Measurements from ENCODE around the gene TTYH1.

Gene TTYH1

DNA sequence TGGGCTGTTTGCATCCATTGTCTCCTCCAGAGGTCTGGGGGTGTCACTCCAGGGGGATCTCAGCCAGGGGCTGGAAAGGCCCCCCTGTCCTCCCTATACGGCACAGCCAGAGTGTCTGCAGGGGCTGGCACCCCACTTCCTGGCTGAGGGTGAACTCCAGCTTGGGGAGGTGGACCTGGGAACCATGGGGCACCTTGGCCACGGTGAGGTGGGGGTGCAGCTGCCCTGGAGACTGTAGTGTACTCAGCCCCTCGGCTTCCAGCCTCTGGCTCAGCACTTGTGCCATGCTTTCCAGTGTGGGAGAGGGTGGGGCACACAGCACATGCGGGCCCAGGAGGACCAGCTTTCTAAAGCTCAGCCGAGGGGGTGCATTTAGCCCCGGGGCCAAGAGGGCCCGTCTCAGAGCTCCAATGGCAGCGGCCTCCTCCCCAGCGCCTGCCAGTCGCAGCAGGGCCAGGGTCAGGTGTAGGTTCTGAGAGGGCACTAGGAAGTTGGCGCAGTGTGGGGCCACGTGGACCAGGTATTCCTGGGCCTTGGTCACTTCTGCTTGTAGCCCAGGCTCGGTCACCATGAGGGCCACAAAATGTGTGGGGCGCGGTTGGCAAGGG, 46.9 kb downstream of the TTYH1 start:
- no peak for ATAC-seq
- TF ChIP-seq OSR1 (CRISPR knock-in tag; IDR thresholded peaks at IDR 0.05) = no peak
- TF ChIP-seq PPARA (CRISPR knock-in tag; IDR thresholded peaks at IDR 0.05; ENCODE audit: borderline replicate concordance) = no peak
- no peak for TF ChIP-seq ZNF70 (CRISPR knock-in tag; IDR thresholded peaks at IDR 0.05)
- TF ChIP-seq, protein P1, sequence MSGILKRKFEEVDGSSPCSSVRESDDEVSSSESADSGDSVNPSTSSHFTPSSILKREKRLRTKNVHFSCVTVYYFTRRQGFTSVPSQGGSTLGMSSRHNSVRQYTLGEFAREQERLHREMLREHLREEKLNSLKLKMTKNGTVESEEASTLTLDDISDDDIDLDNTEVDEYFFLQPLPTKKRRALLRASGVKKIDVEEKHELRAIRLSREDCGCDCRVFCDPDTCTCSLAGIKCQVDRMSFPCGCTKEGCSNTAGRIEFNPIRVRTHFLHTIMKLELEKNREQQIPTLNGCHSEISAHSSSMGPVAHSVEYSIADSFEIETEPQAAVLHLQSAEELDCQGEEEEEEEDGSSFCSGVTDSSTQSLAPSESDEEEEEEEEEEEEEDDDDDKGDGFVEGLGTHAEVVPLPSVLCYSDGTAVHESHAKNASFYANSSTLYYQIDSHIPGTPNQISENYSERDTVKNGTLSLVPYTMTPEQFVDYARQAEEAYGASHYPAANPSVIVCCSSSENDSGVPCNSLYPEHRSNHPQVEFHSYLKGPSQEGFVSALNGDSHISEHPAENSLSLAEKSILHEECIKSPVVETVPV (CRISPR knock-in tag; IDR thresholded peaks at IDR 0.05) = no peak
- no peak for TF ChIP-seq RARB (CRISPR knock-in tag; IDR thresholded peaks at IDR 0.05)
- no peak for TF ChIP-seq CSDC2 (CRISPR knock-in tag; IDR thresholded peaks at IDR 0.05)
- TF ChIP-seq ISL1 (CRISPR knock-in tag; IDR thresholded peaks at IDR 0.05) = no peak

DNA sequence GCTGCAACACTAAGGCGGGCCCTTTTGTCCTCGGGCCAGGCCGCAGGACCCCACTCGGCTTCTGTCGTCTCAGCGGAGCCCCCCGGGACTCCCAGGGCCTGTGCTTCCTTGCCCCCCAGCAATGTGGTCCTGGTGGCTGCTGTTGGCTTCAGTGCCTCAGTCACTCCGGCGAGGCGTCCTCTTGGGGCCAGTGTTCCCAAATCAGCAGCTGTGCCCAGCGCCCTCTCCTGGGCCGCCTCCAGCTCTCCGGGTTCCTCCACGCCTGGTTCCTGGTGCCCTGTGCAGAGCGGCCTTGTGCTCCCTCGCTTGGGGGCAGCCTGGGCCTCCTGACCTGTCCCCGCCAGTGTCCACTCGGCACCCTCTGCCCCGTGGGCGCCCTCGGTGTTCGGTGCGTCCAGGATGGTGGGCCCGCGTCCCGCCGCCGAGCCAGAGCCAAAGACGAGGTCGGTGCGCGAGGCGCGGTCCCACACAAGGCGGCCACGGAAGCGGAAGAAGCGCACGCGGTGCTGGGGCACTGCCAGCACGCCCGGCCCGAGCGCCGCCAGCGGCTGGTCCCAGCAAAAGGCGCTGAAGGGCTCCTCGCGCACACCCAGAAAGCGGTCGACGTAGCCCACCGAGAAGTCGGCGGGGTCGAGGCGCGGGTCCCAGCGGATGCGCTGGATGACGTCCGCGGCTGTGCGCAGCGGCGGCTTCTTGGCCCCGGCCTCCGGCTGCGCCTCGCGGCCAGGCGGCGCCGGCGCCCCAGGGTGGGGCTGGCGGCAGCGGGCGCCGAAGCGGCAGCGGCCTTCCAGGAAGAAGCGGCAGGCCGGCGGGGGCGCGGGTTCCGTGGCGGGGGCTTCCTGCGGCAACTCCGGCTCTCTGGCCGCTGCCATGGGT, 47.6 kb downstream of the TTYH1 start:
- ATAC-seq = no peak; the same call in 1 of the 3 replicates
- no peak for TF ChIP-seq ISL1 (CRISPR knock-in tag; IDR thresholded peaks at IDR 0.05)
- no peak for TF ChIP-seq ZNF70 (CRISPR knock-in tag; IDR thresholded peaks at IDR 0.05)
- TF ChIP-seq ARNTL (CRISPR knock-in tag; IDR thresholded peaks at IDR 0.05; ENCODE audit: borderline replicate concordance, low read depth) = no peak
- no peak for TF ChIP-seq ZFP3 (CRISPR knock-in tag; IDR thresholded peaks at IDR 0.05)
- no peak for TF ChIP-seq ZNF8 (CRISPR knock-in tag; IDR thresholded peaks at IDR 0.05)
- TF ChIP-seq OSR1 (CRISPR knock-in tag; IDR thresholded peaks at IDR 0.05) = no peak
- TF ChIP-seq GLIS3 (CRISPR knock-in tag; IDR thresholded peaks at IDR 0.05) = no peak
- no peak for TF ChIP-seq ZNF565 (CRISPR knock-in tag; conservative IDR thresholded peaks at IDR 0.05; ENCODE audit: low read depth)
- no peak for TF ChIP-seq CSDC2 (CRISPR knock-in tag; IDR thresholded peaks at IDR 0.05)
- TF ChIP-seq, protein P2, sequence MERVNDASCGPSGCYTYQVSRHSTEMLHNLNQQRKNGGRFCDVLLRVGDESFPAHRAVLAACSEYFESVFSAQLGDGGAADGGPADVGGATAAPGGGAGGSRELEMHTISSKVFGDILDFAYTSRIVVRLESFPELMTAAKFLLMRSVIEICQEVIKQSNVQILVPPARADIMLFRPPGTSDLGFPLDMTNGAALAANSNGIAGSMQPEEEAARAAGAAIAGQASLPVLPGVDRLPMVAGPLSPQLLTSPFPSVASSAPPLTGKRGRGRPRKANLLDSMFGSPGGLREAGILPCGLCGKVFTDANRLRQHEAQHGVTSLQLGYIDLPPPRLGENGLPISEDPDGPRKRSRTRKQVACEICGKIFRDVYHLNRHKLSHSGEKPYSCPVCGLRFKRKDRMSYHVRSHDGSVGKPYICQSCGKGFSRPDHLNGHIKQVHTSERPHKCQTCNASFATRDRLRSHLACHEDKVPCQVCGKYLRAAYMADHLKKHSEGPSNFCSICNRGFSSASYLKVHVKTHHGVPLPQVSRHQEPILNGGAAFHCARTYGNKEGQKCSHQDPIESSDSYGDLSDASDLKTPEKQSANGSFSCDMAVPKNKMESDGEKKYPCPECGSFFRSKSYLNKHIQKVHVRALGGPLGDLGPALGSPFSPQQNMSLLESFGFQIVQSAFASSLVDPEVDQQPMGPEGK (CRISPR knock-in tag; IDR thresholded peaks at IDR 0.05; ENCODE audit: borderline replicate concordance) = no peak
- no peak for TF ChIP-seq TCF4 (CRISPR knock-in tag; IDR thresholded peaks at IDR 0.05; ENCODE audit: borderline replicate concordance)
- TF ChIP-seq, protein P3, sequence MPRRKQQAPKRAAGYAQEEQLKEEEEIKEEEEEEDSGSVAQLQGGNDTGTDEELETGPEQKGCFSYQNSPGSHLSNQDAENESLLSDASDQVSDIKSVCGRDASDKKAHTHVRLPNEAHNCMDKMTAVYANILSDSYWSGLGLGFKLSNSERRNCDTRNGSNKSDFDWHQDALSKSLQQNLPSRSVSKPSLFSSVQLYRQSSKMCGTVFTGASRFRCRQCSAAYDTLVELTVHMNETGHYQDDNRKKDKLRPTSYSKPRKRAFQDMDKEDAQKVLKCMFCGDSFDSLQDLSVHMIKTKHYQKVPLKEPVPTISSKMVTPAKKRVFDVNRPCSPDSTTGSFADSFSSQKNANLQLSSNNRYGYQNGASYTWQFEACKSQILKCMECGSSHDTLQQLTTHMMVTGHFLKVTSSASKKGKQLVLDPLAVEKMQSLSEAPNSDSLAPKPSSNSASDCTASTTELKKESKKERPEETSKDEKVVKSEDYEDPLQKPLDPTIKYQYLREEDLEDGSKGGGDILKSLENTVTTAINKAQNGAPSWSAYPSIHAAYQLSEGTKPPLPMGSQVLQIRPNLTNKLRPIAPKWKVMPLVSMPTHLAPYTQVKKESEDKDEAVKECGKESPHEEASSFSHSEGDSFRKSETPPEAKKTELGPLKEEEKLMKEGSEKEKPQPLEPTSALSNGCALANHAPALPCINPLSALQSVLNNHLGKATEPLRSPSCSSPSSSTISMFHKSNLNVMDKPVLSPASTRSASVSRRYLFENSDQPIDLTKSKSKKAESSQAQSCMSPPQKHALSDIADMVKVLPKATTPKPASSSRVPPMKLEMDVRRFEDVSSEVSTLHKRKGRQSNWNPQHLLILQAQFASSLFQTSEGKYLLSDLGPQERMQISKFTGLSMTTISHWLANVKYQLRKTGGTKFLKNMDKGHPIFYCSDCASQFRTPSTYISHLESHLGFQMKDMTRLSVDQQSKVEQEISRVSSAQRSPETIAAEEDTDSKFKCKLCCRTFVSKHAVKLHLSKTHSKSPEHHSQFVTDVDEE (CRISPR knock-in tag; IDR thresholded peaks at IDR 0.05) = no peak
- no peak for TF ChIP-seq ESRRG (CRISPR knock-in tag; IDR thresholded peaks at IDR 0.05)

DNA sequence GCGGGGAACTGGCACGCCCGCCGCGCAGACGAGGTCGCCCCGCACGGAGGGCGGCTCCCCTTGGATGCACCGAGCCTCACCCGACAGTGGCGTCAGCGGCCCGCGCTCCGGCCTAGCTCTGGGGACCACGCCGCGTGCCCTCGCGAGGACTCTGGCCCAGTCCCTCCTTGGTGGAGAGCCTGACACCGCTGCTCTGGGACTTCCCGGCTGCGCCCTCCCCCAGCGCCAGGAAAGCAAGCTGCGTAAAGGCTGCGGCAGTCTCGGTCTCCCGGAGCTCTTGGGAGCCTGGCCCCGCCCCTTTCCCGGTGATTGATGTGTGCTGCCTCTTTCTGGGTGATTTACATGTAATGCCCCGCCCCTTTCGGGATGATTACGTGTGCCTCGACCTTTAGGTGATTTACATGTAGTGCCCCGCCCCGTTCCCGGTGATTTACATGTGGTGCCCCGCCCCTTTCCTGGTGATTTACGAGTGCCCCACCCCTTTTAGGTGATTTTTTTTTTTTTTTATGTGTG, 48.3 kb downstream of the TTYH1 start, which contains the start of gene LENG9:
Gene LENG9, minus strand, starts transcription at position 248 of the 513 bp plus-strand sequence. CDS start 252 bp downstream, outside the sequence.
- TF ChIP-seq, protein P1 (CRISPR knock-in tag; IDR thresholded peaks at IDR 0.05) = no peak
- TF ChIP-seq, protein P4, sequence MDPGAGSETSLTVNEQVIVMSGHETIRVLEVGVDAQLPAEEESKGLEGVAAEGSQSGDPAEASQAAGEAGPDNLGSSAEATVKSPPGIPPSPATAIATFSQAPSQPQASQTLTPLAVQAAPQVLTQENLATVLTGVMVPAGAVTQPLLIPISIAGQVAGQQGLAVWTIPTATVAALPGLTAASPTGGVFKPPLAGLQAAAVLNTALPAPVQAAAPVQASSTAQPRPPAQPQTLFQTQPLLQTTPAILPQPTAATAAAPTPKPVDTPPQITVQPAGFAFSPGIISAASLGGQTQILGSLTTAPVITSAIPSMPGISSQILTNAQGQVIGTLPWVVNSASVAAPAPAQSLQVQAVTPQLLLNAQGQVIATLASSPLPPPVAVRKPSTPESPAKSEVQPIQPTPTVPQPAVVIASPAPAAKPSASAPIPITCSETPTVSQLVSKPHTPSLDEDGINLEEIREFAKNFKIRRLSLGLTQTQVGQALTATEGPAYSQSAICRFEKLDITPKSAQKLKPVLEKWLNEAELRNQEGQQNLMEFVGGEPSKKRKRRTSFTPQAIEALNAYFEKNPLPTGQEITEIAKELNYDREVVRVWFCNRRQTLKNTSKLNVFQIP (CRISPR knock-in tag; IDR thresholded peaks at IDR 0.05; ENCODE audit: borderline replicate concordance, low read depth) = no peak
- TF ChIP-seq PPARA (CRISPR knock-in tag; IDR thresholded peaks at IDR 0.05; ENCODE audit: borderline replicate concordance) = no peak
- TF ChIP-seq SNAI2 (CRISPR knock-in tag; IDR thresholded peaks at IDR 0.05) = no peak
- TF ChIP-seq ISL1 (CRISPR knock-in tag; IDR thresholded peaks at IDR 0.05) = no peak
- TF ChIP-seq BACH2 (CRISPR knock-in tag; IDR thresholded peaks at IDR 0.05; ENCODE audit: borderline replicate concordance) = no peak

More for the DNA sequence above, 48.3 kb downstream of the TTYH1 start, which contains the start of gene LENG9:
- ATAC-seq = peak; percentile 60
